Effector CD4-positive, alpha-beta T cell (primary cell): ENCODE measurements around the gene RPL18A.

ENCODE experiments used
- DNase-seq: peaks from one replicate; pipeline ENCODE4 v3.0.0-alpha.2; 2020

The RPL18A gene

DNA sequence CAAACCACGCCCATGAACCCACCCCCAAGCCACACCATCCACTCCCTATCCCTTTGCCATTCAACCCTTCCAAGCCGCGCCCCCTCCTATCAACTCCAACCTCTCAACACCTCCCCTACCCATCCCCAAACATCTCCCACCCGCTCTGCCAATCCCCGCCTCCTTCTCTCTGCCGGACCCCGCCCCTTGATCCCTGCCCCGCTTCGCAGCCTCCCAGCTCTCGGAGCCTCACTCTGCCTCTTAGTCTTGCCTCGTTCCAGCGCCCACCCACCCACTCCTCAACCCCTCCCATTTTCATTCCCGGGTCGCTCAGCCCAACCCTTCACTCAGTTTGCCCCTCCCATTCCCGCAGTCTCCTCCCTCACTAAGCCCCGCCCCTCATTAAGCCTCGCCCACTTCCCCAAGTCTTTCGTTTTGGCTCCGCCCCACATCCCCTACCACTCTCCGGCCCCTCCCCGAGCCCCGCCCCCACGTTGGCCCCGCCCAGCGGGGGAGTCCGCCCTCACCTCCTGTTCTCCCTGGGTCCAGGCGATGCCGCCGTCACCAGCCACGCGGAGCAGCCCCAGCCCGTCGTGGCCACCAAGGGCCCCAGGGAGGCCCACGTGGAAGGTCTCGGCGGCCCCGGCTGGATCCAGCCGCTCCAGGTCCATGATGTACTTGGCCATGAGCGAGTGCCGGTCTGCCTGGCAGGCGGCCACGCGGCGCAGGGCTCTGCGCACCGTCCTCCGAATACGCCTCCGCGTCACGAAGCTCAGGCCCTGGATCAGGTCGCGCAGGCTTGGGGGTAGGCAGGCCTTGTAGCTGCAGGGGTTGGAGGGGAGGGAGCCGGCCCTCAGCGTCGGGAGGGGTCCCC lies 17.7 kb upstream of the RPL18A start:
- DNase-seq = no peak

DNA sequence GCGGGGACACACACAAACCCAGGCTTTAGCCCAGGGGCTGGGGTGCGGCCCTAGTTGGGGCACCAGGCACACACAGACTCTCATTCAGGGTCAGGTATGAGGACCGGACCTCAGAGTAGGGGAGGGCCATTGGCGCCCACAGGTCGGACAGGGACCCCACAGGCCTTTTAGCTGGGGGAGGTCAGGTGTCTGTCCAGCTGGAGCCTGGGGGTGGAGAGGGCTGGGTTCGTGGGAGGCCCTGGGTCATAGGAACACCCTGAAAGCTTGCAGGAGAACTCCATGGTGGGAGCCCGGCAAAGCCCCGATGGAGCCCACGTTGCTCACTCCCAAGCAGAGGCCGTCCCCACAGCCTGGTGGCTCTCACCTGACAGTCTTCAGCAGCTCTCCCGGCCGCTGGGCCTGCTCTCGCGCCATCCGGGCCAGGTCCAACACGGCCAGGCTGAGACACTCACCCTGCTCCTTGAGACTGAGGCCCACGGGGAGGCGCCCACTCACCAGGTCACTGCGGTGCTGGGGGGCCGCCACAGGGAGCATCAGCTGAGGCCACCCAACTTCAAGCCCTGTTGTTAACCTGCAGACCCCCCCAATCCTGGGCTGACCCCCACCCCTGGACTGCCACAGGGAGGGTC lies 16.9 kb upstream of the RPL18A start:
- no peak for DNase-seq

DNA sequence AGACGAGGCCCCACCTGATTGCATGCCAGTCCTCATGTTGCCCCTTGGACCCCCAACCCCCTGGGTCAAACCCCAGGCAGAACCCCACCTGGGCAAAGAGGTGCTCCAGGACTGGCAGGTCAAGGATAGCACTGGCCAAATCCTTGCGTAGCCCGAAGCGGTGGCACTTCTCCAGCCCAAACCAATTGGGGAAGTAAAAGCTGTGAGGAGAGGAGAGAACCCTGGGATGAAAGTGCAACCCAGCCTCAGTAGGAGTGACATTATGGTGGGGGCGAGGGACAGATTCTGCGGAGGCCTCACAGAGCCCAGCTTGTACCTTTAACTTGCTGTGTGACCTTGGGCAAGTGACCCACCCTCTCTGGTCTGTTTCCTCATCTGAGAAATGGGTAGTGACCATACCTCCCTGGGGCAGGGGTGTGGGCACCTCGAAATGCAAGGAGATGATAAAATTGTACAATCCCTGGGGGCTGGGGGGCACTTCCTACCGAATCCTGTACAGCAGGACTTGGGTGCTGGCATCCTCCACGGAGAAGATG lies 16.4 kb upstream of the RPL18A start:
- no peak for DNase-seq

DNA sequence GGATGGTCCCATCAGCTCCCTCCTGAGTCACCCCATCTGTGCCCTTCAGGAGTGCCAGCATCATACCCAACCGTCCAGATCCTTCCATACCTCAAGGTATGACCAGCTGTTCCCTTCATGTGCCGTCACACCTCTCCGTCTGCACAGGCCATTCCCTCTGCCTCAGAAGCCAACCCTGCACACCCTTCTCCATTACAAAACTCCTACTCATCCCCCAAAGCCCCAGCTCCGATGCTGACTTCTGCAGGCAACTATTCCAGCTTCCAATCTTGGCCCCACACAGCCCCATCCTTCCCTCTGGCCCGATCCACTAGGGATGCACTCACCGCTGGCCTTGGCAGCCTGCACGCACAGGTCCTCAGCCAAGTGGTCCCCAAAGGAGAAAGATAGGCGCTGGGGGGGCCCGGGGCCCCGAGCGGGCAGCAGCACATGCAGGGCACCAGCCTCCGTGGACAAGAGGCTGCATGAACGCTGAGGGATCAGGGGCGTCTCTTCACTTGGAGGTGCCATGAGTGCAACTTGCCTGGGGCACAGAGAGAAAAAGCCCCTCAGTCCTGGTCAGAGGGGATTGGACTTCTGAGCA lies 15.7 kb upstream of the RPL18A start:
- DNase-seq = no peak

DNA sequence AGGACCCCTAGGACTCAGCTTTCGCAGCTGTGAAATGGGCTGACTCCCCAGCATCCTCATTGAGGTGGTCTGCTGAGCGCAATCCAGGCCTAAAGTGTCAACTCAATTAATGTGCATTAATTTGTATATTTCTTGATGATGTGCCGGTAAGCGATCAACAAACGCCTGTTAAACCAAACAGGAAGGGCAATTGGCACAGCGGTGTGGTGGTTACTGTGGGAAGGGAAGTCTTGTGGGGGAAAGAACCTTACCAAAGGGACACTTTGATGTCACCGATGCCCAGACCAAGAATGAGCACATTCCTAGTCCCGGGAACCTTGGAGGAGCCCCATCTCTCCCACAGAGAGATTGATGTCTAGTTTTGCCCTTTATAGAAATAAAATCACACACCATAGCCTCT lies 13.6 kb upstream of the RPL18A start:
- DNase-seq = peak; percentile 26

DNA sequence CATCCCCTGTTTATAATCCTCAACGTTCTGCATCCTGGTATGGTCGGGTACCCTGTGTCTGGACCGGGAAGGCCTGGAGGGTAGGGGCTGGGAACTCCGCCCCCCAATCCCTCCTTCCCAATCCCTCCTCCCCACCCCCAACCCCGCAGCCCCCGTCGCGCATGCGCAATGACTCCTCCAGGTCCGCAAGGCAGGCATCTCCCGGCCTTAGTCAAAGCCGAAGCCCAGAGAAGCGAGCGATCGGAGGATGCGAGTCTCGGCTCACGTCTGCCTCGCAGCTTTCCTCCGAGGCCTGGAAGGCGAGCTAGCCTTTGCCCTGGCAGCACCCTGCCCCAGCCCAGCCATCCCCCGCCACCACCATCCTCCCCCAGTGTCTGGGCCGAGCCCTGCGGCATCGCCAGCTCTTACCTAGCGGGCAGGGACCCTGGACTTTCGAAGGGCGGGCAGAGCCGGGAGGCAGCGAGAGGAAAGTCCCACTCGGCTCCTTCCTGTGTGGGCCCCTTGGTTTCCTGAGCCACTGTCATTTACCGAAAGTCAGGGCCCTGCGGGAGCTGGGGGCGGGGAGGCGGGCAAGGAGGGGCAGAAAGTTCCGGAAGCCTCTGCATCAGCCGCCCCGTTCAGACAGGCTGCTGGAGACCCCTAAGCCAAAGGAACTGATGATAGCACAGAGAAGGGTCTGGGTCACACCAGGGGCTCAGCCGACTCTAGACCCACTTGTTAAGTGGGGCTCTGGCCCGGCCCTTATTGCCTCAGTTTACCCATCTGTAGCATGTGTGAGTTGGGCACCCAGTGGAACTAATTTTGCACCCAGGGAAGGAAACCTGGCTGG lies 12.0 kb upstream of the RPL18A start, which contains the start of gene JAK3:
Gene JAK3, minus strand, starts transcription at position 445 of the 829 bp plus-strand sequence. CDS start 3,565 bp downstream, outside the sequence.
- peak; percentile 76 for DNase-seq

DNA sequence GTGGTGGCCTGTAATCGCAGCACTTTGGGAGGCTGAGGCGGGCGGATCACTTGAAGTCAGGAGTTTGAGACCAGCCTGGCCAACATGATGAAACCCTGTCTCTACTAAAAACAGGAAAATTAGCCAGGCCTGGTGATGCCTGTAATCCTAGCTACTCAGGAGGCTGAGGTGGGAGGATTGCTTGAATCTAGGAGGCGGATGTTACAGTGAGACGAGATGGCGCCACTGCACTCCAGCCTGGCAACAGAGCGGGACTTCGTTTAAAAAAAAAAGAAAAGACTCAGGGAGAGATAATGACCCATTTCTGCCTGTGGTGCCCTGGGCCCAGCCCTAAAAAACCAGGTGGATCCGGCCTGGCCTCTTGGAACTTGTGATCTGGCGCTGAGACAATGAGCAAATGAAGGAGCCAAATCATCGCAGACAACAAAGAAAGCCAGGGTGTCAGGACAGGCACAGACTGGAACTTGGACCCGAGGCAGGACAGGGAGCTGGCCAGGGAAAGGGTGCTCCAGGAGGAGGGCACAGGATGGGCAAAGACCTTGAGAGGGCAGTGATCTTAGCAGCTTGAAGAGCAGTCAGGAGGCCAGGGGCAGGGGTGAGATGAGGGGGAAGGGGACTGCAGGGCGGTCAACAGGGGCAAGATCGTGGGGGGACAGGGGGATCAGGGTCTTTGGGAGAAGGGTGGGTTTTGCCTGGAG lies 11.0 kb upstream of the RPL18A start:
- DNase-seq = no peak

DNA sequence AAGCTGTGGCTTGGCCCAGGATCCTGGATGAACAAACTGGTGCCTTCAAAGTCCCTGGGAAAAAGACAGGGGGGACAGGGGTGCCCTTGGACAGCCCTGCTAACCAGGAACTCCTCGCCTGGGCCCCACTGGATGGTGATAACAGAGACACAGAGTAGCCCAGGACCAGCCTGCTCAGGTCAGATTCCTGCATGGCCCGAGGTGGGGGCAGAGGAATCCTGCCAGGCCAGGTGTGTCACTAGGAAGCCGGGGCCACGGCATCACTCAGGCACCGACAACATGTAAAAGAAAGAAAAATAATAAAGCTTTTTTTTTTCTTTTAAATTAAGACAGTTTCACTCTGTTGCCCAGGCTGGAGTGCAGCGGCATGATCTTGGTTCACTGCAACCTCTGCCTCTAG lies 5.6 kb upstream of the RPL18A start:
- DNase-seq = no peak

DNA sequence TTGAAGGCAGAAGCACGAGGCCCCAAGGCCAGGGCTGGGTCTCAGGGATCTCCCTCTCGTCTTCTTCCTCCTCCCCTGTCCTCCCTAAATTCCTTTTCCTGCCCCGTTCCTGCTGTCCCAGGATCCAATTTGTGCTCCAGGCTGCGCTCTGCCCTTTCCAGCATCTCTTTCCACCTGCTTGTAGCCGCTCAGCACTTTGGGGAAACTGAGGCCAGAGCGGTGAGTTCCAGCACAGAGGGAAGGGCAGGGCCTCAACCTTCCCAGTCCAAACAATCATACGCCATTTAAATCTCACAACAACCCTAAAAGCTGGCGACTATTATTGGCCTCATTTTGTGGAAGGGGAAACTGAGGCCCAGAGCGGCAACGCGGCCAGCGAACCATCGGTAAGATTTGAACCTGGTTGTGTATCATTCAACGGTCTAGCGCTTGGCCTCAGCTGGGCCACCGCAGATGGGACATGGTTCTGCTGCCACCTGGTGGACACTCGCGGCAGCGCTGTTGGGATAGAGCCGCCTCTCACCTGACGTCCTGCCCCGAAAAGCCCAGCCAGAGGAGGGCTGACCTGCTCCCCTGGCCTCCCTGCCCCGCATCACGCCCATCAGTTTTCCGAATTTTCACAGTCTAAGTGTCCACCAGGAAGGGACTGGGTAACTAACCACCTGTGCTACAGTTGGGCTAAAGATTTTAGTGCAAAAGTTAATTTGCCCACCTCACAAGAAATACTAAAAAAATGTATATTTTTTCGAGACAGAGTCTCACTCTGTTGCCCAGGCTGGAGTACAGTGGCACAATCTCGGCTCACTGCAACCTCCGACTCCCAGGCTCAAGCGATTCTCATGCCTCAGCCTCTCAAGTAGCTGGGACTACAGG lies 4.2 kb upstream of the RPL18A start:
- peak; percentile 88 for DNase-seq

DNA sequence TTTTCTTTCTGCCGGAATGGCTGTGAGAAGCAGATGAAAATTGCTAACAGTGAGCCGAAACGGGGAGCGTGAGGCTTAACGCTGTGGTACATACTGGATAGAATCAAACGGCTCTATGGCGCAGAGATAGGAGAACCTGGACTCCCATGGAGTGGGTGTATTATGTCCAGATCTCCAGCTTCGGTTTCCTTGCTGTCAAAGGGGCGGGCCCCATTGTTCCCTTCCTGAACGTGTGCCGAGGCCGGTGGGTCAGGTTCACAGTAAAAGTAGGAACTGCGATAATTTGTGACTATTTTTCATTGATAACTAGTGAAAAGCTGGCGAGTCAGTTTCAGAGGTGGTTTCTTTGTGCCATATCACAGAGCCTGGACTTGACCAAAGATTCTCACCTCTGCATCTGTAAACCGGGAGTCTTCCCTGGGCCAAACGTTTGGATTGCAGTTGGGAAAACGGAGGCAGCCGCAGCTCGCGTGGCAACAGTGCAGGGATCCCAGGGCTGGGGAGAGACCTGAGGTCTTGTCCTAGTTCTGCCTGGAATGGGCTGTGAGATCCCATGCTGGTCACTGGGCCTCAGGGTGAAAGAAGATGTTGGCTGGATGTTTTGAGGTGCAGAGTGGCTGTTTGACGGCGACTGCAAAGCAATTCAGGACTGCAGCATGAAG lies 752 bp downstream of the RPL18A start:
- no peak for DNase-seq

DNA sequence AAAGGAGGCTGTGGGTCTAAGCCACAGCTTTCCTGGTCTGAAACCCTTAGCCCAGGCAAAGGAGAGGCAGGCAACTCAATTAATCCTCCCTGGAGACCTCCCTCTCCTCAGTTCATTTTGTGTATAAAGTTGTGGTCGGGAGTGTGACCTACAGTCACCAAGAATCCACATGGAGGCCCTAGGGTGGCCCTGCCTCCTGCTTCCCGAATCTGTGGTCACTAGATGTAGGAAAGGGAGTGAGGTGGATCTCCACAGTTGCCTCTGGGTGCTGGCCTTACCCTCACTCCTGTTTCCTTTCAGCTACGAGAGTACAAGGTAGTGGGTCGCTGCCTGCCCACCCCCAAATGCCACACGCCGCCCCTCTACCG lies 1.3 kb downstream of the RPL18A start:
- no peak for DNase-seq

DNA sequence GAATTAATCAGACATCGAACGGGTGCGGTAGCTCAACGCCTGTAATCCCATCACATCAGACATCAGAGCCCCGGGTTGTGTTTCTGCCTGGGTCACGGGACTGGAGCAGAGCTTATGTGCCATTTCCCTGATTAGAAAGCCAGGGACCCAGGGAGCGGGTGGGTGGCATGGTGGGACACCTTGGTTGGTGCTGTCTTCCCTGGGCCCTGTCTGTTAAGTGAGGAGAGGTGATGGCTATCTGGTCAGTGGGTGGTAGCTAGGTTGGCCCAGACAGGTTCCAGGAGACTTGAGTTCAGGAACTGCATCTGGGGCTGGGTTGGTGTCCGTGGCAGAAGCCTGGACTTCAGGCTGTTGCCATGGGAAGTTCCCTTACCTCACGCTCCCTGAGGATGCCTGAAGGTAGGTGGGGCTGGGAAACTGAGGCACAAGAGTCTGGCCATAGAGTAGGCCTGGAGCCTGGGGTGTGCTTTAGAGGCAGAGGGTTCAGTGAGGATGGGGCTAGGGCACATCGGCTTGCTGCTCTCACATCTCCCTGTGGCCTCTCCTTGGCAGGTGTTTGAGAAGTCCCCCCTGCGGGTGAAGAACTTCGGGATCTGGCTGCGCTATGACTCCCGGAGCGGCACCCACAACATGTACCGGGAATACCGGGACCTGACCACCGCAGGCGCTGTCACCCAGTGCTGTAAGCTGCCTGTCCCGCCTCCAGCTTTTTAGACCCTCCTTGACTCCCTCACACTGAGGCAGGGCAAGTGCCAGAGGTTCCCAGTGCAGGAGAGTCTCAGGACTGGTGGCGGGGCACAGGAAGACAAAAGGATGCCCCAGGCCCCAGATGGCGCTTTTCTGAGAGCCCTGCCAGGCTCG lies 2.1 kb downstream of the RPL18A start:
- no peak for DNase-seq

DNA sequence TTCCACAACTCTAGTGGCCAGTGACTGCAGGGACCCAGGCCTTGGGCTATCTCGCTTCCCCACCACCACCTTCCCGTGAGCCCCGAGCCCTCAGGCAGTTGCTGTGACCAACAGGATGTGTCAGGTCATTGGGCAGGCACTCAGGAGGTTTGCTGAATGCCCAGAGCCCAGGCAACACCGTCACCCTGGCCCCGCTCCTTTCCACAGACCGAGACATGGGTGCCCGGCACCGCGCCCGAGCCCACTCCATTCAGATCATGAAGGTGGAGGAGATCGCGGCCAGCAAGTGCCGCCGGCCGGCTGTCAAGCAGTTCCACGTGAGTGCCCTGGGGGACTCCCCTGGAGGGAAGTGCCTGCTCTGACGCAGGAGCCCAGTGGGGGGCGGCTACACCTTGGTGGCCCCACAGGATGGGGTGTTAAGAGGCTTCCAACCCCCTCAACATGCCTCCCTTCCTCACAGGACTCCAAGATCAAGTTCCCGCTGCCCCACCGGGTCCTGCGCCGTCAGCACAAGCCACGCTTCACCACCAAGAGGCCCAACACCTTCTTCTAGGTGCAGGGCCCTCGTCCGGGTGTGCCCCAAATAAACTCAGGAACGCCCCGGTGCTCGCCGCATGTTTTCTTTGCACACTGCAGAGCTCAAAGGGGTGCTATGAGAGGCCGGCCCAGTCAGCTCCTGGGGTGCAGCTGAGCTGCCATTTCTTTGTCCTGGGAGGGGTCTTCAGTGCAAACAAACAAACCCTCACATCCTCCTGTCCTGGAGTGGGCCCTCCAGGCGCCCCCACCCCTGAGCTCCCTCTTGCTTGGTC lies 3.2 kb downstream of the RPL18A start:
- DNase-seq = no peak

DNA sequence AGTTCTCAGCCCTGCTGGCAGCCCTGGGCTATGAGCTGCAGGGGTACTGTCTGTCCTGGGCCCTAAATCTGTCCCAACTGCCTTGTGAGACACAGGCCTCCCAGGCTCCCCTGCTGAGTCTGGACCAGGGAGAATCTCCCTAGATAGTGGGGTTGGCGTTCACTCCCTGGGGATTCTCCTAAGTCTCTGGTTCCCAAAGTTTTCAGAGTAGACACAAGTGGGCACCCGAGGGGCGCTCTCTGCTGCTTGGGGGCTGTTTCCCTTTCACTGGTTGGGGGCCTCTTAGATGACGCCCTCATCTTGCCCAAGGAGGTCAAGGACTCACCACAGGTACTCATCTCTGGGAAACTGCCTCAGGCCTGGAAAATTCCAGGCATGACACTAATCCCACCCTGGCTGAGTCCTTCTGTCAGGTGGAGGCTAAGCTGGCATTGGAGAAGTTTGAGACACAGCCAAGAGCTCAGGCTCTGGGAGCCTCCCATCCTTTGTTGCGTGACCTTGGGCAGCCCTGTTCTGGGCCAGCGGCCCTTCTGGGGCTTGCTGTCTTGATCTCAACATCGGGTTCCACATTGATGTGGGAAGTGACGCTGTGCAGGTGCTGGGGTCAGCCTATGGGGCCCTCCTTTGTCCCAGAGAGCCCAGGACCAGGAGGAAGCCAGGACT lies 3.9 kb downstream of the RPL18A start:
- no peak for DNase-seq

DNA sequence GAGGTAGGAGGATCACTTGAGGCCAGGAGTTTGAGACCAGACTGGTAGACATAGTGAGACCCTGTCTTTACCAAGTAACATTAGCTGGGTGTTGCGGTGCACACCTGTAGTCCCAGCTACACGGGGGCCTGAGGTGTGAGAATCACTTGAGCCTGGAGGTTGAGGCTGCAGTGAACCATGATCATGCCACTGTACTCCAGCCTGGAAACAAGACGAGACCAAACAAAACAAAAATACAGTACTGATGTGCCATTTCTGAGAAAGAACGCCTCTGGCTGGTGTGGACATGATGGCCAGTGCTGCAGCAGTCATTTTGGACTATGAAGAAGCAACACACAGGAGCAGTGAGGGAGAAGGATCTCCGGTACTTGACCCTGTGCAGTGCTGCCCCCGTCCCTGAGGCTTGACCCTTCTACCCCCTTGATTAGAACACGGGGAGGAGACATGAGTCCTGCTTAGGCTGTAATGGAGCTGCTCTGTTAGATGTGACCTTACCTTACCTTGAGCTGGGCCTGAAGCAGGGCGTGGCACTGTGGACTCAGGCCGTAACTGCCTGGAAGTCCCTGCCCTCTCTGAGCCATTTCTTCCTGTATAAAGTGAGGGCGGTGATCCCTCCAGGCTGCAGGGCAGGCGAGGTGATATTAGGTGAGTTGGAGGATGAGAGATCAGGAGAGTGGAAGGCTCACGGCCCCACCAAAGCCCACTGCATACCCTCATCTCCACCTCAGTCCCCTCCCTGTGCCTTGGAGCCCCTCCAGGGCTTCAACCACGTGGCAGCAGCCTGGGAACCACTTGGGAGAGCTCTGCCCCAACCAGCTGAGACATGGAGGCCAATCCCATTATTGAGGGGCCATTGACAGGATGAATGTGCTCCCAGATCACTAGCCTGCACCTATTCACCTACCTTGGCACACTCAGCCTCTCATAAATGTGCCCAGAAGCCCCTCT lies 5.9 kb downstream of the RPL18A start:
- DNase-seq = no peak

DNA sequence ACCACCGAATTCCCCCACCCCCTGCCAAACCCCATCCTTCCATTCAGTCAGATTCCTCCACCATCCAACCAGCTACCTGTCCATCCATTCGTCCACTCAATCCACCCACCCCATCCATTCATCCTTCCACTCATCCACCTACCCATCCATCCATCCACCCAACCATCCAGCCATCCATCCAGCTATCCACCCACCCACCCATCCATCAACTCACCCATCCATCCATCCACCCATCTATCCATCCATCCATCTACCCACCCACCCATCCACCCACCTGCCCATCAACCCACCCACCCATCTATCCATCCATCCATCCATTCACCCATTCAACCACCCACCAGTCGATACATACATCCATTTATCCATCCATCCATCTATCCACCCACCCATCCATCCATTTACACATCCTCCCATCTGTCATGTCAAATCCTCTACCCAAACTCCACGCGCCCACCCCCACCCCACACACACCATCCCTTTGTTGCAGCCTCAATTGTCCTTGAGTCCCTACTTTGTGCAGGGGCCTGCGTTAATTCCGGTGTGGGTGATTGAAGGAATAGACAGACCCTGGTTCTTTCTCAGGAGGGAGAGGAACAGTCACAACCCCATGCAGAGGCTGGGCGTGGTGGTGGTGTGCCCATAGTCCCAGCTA lies 6.7 kb downstream of the RPL18A start:
- DNase-seq = no peak
